NCI-H446 treated with DMSO at 0.1 percent for 48 hours (cell line): Measurements from ENCODE around the gene NFIX.
A peak's percentile ranks its signal among the peaks of the same experiment; 100 is the strongest.

ENCODE experiments used
- DNase-seq: peaks from one replicate; lab custom pipeline; 2025; lab: John Stamatoyannopoulos, UW

Gene NFIX

DNA sequence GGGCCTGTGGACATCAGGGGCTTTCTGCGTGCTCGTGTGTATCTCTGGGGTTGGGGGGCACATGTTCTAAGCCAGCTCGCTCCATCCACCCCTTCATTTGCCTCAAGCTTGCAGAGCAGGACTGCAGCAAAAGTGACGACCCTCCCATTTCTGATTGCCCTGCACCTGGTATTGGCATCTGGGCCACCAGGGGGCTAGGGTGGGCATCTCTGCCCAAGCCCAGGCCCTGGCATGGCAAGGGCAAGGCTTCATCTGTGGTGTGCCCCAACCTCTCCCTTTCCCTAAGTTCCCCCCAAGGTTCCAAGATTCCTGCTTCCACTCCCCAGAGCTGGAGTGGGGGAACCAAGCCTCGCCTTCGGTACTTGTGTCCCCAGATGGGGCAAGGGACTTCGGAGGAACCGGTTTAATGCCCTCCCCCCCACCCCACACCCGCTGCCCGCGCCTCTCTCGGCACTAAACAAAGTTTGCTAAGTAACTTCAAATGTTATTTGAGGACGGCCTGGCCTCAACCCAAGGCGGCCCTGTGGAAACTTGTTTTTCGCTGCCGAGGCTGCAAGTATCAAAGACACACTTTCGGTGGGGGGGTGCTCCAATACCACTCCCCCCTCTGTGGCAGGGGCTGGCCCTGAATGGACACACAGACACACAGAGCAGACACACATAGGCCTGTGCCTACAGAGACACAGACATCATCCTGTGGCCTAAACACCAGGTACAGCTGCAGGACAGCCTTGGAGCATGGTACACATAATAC, 12.2 kb downstream of the NFIX start:
- DNase-seq = no peak

- DNase-seq = no peak
These were observed 13.9 kb downstream of the NFIX start for GRCh38 chr19:13008926-13009787.

DNA sequence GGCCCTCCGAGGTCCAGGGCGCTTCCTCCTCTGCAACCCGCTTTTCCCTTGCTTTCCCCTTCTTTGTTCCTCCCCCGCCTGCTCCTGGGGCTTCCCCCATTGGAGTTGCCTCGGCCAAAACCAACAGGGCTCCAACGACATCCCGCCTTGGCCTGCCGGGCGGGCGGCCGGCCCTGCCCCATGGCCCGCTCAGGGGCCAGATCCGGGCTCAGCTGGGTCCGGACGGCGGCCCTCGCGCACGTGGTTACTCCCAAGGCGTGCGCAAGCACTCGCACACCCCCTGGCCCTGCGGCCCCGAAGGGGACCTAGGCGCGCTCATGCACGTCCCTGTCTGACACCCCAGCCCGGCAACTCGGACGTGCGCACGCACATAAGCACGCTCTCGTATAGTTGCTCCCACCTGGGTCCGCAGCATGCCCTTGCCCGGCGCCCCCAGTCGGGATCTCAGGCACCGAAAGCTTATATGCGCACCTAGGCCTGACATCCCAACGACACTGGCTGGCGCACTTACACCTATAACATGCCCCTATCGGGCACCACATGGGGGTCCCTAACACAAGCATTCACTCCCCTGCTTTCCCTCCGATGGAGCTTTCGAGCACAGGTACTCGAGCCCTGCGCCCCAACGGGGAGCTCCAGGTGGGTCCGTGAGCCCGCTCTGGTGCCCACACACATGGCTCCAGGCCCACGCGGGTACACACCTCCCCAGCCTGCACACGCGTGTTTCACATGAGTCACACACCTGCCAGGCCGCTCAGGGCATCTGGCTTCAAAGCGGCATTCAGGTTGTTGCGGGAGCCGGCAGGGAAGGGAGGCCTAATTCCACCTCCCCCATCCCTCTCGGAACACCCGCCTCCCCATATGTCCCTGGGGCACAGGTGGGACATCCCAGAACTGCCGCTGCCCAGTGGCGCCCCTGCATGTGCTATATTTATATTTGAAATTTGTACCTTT, 15.0 kb downstream of the NFIX start:
- DNase-seq = no peak

GRCh38 chr19:13010992-13011652, 15.8 kb downstream of the NFIX start:
- no peak for DNase-seq

GRCh38 chr19:13011653-13012389, 16.5 kb downstream of the NFIX start:
- no peak for DNase-seq

DNA sequence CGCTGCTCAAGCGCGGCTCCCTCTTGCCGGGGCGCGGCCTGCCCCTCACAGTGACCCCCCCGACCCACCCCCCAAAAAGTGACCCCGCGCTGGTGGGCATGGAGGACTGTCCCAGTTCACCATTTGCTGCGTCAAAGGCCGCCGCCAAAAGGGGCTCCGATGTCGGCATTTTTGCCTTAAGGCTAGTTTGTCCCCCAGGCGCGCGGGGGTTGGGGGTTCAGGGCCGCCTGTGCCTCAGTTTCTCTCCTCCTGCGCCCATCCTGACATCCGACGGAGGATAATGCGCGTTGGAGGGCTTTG, 17.1 kb downstream of the NFIX start:
- no peak for DNase-seq

- DNase-seq = no peak
These were observed 17.7 kb downstream of the NFIX start for GRCh38 chr19:13012690-13013608.

DNA sequence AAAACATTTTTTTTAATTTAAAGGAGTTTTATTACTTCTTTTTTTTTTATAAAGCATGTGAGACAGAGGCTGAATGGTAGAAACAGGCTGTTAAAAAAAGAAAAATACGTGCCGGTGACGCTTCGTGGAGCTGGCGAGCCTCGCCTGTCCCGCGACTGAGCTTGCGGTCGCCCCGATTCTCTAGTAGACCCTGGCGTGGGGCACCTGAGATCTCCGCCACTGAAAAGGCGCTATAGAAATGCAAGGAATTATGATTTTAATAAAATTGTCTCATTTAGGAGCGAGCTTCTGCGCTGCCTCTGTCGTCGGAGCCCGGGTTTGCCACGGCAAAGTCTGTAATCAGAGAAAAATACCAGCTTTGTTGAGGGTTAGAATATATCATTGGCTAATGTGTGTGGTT, 18.4 kb downstream of the NFIX start:
- no peak for DNase-seq

DNA sequence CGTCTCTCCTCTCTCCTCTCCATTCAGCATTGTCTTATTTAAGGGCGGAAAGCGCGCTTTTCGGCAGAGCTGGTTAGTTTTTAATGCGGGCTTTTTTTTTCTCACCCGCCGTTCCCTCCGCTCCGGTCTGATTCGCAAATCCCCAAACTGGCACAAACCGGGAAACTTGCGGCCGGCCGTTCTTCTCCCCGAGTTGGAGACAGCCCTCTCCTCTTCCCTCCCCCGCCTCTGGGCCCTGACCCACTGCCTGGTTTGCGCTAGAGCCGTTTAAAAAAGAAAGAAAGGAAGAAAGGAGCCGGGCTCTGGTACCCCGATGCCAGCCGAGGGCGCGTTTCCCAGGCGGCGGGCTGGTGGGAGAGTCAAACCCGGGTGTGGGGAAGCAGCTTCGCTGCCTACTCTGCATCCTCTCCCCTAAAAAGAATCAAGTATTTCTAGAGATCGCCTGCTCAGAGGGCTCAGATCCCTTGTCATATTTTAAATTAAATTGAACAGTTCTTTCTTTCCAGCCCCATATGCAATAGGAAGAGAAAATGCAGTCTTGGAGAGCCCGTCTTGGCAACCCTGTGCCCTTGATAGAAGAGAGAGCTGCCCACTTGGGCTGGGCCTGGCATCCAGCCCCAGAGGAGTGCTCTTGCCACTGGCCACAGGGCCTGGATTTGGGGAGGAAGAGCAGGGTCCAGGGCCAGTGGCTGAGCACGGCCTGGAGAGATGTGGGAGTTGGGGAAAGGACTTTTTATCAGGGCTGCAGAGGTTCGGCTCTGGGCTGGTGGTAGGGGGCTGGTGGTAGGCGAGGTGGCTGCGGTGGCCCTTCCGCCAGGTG, 19.0 kb downstream of the NFIX start:
- DNase-seq = no peak

GRCh38 chr19:13014921-13015280, 19.6 kb downstream of the NFIX start:
- no peak for DNase-seq

DNA sequence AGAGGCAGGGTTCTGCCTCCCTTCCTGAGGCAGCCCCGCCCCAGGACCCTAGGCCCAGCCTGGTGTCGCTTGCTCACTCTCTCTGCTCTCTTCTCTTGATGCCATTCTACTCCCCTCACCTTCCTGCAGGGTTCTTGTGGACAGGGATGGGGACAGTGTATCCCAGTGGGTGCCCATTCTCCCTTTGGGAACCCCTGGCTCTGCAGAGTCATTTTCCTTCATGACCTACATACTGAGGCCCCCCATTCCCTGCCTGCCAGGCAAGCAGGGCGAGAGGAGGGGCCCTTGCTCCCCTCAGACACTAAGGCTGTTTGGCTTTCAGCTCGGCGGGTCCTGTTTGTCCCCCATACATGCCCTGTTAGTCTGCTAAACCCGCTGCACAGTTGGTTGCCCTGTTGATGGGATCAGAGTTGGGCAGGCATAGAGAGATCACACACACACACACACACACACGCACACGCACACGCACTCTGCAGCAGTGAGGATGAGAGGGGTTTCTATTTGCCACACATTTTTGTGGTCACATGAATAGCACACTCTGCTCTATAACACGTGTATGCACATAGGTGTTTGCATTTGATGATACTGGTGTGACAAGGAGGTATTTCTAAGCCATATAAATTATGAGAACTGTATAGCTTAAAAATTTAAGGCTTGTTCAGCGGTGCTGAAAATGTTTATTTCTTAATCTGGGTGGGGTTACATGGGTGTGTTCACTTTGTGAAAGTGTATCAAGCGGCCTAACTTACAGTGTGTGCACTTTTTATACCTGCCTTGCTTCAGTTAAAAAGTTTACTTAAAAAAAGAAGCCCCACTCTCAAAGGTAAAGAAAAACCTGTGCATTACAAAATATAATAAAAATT, 20.3 kb downstream of the NFIX start:
- DNase-seq = no peak

- no peak for DNase-seq
These were observed 21.0 kb downstream of the NFIX start for GRCh38 chr19:13016245-13016627.

- no peak for DNase-seq
These were observed 21.5 kb downstream of the NFIX start for GRCh38 chr19:13016628-13017305.

DNA sequence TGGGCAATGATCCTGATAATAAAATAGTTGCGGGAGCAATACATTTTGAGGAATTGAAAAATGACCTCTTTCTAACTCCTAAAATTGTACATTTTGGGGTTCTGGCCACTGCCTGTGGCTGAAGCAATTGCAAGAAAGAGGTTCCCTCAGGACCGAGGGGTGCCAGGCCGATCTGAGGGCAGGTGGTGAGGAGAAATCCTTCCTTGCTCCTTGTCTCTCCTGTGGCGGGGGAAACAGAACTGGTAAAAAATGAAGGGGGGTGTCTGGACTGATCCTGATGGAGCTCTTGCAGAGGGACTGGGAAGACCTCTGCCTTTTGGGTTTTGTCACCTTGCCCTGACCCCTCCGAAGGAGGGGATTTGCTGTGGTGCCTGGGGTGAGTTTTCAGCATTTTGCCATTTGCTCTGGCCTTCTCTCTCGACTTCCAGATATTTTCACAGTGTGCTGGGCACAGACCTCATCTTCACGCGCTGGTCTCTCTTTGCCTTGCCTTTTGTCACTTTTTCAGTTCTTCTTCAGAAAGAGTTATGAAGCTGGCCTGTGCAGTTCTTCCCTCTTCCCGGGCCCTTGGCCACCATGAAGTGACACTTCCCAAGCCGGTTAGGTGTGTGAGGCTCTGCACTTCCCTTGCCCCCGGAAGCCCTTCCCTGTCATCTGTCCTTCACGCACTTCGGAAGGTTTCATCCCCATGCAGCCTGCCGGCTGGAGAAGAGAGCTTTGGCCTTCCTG, 22.2 kb downstream of the NFIX start:
- no peak for DNase-seq

GRCh38 chr19:13018035-13018914, 23.0 kb downstream of the NFIX start:
- DNase-seq = peak; percentile 78

DNA sequence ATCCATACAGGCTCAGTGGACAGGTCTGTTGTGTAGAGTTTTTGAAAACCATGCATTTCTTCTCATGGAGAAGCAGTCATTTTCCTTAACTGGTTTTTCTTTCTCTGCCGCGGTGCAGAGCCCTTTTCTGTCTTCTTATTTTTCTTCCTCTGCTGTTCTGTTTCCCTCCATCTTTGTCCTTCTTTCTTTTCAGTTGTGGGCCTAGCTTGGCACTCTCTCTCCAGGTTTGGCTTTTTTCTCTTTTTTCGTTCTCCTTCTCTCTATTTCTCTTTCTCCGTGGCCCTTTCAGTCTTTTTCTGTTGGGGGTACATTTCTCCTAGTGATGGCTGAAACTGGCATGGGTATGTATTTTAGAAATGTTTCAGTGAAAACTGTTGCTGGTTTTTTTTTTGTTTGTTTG, 24.1 kb downstream of the NFIX start:
- no peak for DNase-seq
